NT2/D1 (cell line): Measurements from ENCODE around the gene AIG1.

Experiments used
- SUZ12 ChIP-seq: IDR thresholded peaks from 2 replicates; pipeline ENCODE4 v1.6.1; 2011; ENCODE audit not compliant: insufficient read length, insufficient read depth; ENCODE audit errors: extremely low read depth
- ZNF274 ChIP-seq: IDR thresholded peaks from 2 replicates; pipeline ENCODE4 v1.6.1; 2011; ENCODE audit warnings: mild to moderate bottlenecking, low read depth, low read length

GRCh38 chr6:143224516-143224915 lies 163.8 kb downstream of the AIG1 start:
- TF ChIP-seq ZNF274 (no peak), SUZ12 (no peak)
